Cardiac muscle cell (in vitro differentiated cells and primary cell): ENCODE measurements around the gene CCDC184. TPM values are rescaled to one million over a fixed set of nuclear protein-coding genes. Genes with fewer than 3 reads are reported as not detected.

Experiments
- DNase-seq, 2 donors: peaks; one replicate each; pipeline versions ENCODE4 v3.0.0 to v3.0.0-alpha.2; 2010 to 2017; ENCODE audit warnings: low read depth in 1 of 2, low spot score in 1 of 2
- H3K27ac ChIP-seq: fragments of 200-600 bp; sonication (generic); 2 replicates; pipeline ENCODE4 v1.5.1; 2016
- H3K27me3 ChIP-seq: fragments of 200-600 bp; sonication (generic); 2 replicates; pipeline ENCODE4 v1.6.0; 2016; ENCODE audit warnings: control low read depth
- H3K36me3 ChIP-seq: fragments of 200-600 bp; sonication (generic); 2 replicates; pipeline ENCODE4 v1.5.1; 2016; ENCODE audit warnings: control low read depth
- H3K4me1 ChIP-seq: fragments of 200-600 bp; sonication (generic); 2 replicates; pipeline ENCODE4 v1.8.1; 2017; ENCODE audit warnings: low read depth, mild to moderate bottlenecking, mixed run types
- H3K4me3 ChIP-seq: fragments of 200-600 bp; sonication (generic); 2 replicates; pipeline ENCODE4 v1.5.1; 2016; ENCODE audit warnings: mild to moderate bottlenecking
- H3K9me3 ChIP-seq: fragments of 200-600 bp; sonication (generic); 2 replicates; pipeline ENCODE4 v1.5.1; 2017; ENCODE audit warnings: low read depth, mild to moderate bottlenecking, control low read depth
- CTCF ChIP-seq: IDR thresholded peaks from 2 replicates; pipeline ENCODE4 v1.5.1; 2012; ENCODE audit warnings: low read depth, mild to moderate bottlenecking, low read length
- polyA plus RNA-seq: library from polyadenylated mRNA; unstranded; fragments of >200 nt; fragmentation: Nextera tagmentation; extraction: Ambion mirVana; gene quantifications from 2 replicates; pipeline ENCODE4 v1.2.1, GENCODE V29; 2016
- total RNA-seq: library from RNA; depleted of rRNA; stranded (reverse); fragments of >200 nt; gene quantifications from 2 replicates; pipeline ENCODE4 v1.2.3, GENCODE V29; 2016

Gene CCDC184
- total RNA-seq (0.45 and 1.7 TPM in 2 replicates), polyA plus RNA-seq (not detected in 2 replicates)

GRCh38 chr12:48183091-48183875 is at the start of gene CCDC184:
Gene CCDC184, plus strand, starts transcription at chr12:48183644. Its CDS starts 479 bp downstream, at chr12:48184123.
- no peaks in the 10 kb centered on the region for H3K4me1 ChIP-seq
- H3K9me3 ChIP-seq = no peaks in the 10 kb centered on the region
- DNase-seq = peak; percentile 62 to 82
- TF ChIP-seq CTCF = peak; percentile 45
- H3K36me3 ChIP-seq = no peaks in the 10 kb centered on the region
- peak within 1 kb of the TSS; percentile 42 for H3K4me3 ChIP-seq
- H3K27me3 ChIP-seq = peaks cover 86% of the 10 kb centered on the region
- no peak within 1 kb of the TSS for H3K27ac ChIP-seq

- H3K4me3 ChIP-seq = no peak overlapping the region
These were observed 48.4 kb upstream of the CCDC184 start for GRCh38 chr12:48135027-48135426.

GRCh38 chr12:48142818-48143674 is 40.4 kb upstream of the CCDC184 start:
- peaks cover 29% of the 10 kb centered on the region for H3K4me1 ChIP-seq
- H3K27ac ChIP-seq = peak overlapping the region; percentile 64
- no peak for TF ChIP-seq CTCF
- peaks cover 63% of the 10 kb centered on the region for H3K36me3 ChIP-seq
- no peak for DNase-seq
- no peaks in the 10 kb centered on the region for H3K9me3 ChIP-seq
- H3K27me3 ChIP-seq = no peaks in the 10 kb centered on the region
- H3K4me3 ChIP-seq = no peak overlapping the region

More at GRCh38 chr12:48135027-48135426, 48.4 kb upstream of the CCDC184 start:
- Histone ChIP-seq H3K4me1 (no peaks in the 10 kb centered on the region), H3K27ac (no peak overlapping the region), H3K9me3 (no peaks in the 10 kb centered on the region), H3K36me3 (peaks cover 77% of the 10 kb centered on the region), H3K27me3 (no peaks in the 10 kb centered on the region)
- TF ChIP-seq CTCF = no peak
- no peak for DNase-seq

GRCh38 chr12:48143898-48144297 is 39.5 kb upstream of the CCDC184 start:
- H3K27me3 ChIP-seq = no peaks in the 10 kb centered on the region
- H3K4me3 ChIP-seq = no peak overlapping the region
- H3K9me3 ChIP-seq = no peaks in the 10 kb centered on the region
- no peak for TF ChIP-seq CTCF
- H3K36me3 ChIP-seq = peaks cover 57% of the 10 kb centered on the region
- H3K27ac ChIP-seq = peak overlapping the region; percentile 64
- peaks cover 29% of the 10 kb centered on the region for H3K4me1 ChIP-seq
- DNase-seq = no peak

GRCh38 chr12:48145981-48146380 is 37.5 kb upstream of the CCDC184 start:
- no peaks in the 10 kb centered on the region for H3K27me3 ChIP-seq
- H3K27ac ChIP-seq = peak overlapping the region; percentile 74
- no peaks in the 10 kb centered on the region for H3K9me3 ChIP-seq
- H3K36me3 ChIP-seq = peaks cover 57% of the 10 kb centered on the region
- no peak overlapping the region for H3K4me3 ChIP-seq
- peaks cover 29% of the 10 kb centered on the region for H3K4me1 ChIP-seq
- TF ChIP-seq CTCF = no peak
- DNase-seq = peak in 1 of 2 donors; percentile 19
